ENCODE measurements around the gene ADARB1. TPM values are rescaled to one million over a fixed set of nuclear protein-coding genes. Genes with fewer than 3 reads are reported as not detected.

Gene ADARB1
- total RNA-seq, 1 experiment from 2014 or later = 15.8 TPM

- Histone ChIP-seq H2BK5ac (ENCODE audit: insufficient read length, low read length) (no peak overlapping the region), H4K5ac (ENCODE audit: insufficient read length, low read depth, low read length) (no peak overlapping the region), H3K27ac (ENCODE audit: insufficient read length, low read depth, low read length) (no peak overlapping the region), H3K23me2 (ENCODE audit: insufficient read length, low read depth, low read length, poor library complexity, severe bottlenecking) (no peaks in the 10 kb centered on the region), H2AFZ (ENCODE audit: low read length) (no peak overlapping the region), H3K4ac (ENCODE audit: low read depth, low read length) (no peak overlapping the region), H4K8ac (replicated peaks; ENCODE audit: insufficient read length, low read depth, low read length) (no peak overlapping the region), H2BK15ac (ENCODE audit: low read depth, low read length) (no peak overlapping the region), H3K56ac (ENCODE audit: insufficient read length, low read depth, low read length) (no peak overlapping the region), H2BK12ac (ENCODE audit: insufficient read length, low read depth, low read length) (no peak overlapping the region), H3K14ac (ENCODE audit: insufficient read depth, low read length) (no peak overlapping the region), H3K9me3 (ENCODE audit: control insufficient read depth, low read depth, low read length) (no peaks in the 10 kb centered on the region), H3K79me2 (ENCODE audit: insufficient read depth, low read length) (no peaks in the 10 kb centered on the region), H3K4me2 (ENCODE audit: insufficient read depth, insufficient read length, low read length) (no peak overlapping the region), H3K9ac (ENCODE audit: extremely low read depth, insufficient read length, low read length) (no peak overlapping the region), H4K20me1 (ENCODE audit: control insufficient read depth, insufficient read depth, insufficient read length) (peaks cover 3% of the 10 kb centered on the region), H3K79me1 (ENCODE audit: insufficient read depth, low read depth, low read length, poor library complexity, severe bottlenecking) (no peaks in the 10 kb centered on the region), H3T11ph (ENCODE audit: low read length) (no peak overlapping the region), H2BK120ac (ENCODE audit: low read depth, low read length, poor library complexity, severe bottlenecking) (no peak overlapping the region), H4K91ac (ENCODE audit: insufficient read length, low read depth, low read length) (no peak overlapping the region), H3K27me3 (ENCODE audit: insufficient read depth, low read length) (no peaks in the 10 kb centered on the region), H3K23ac (ENCODE audit: insufficient read length, low read depth, low read length) (no peak overlapping the region), H3K18ac (ENCODE audit: insufficient read length, low read depth, low read length) (no peak overlapping the region), H2AK5ac (ENCODE audit: insufficient read length, low read length) (no peak overlapping the region), H3K4me1 (ENCODE audit: insufficient read depth, low read length) (no peaks in the 10 kb centered on the region), H2BK20ac (ENCODE audit: low read depth, low read length, poor library complexity, severe bottlenecking) (no peak overlapping the region)
- DNase-seq = peak; percentile 20
- Mint-ChIP-seq H3K4me3 (no peak overlapping the region), H3K27ac (no peak overlapping the region), H3K4me1 (peaks cover 30 to 34% of the 10 kb centered on the region in 2 experiments), H3K9me3 (no peaks in the 10 kb centered on the region), H3K27me3 (ENCODE audit: low read depth) (no peaks in the 10 kb centered on the region), H3K36me3 (ENCODE audit: insufficient read depth in 1 of 3, low read depth in 3 of 3) (no peaks in the 10 kb centered on the region)
- TF ChIP-seq CTCF (conservative IDR thresholded peaks at IDR 0.05) = no peak
- no CpG with 5 or more reads among the region's 6 CpGs for WGBS (ENCODE audit: extremely low coverage, insufficient read length, low lambda C conversion rate)
These were observed 90.5 kb downstream of the ADARB1 start for GRCh38 chr21:45164838-45165237.
